DND-41 (cell line): Measurements from ENCODE around the gene CHAC1.
A peak's percentile ranks its signal among the peaks of the same experiment; 100 is the strongest.

Experiments
- ATAC-seq: fragments of 200-7000 bp; cut with Tn5 transposase; 3 replicates; pipeline ENCODE4 v1.9.1; 2021; ENCODE audit warnings: low read depth; ENCODE audit not compliant: insufficient read depth
- DNase-seq: peaks from one replicate; pipeline ENCODE4 v3.0.0-alpha.2; 2020
- H2AFZ ChIP-seq: 2 replicates; pipeline ENCODE4 v1.6.0; 2012; ENCODE audit warnings: low read depth, low read length
- H3K27ac ChIP-seq: 2 replicates; pipeline ENCODE4 v1.5.1; 2012; ENCODE audit warnings: low read length, inconsistent platforms
- H3K27me3 ChIP-seq: fragments of 200-600 bp; sonication (generic); 2 replicates; pipeline ENCODE4 v1.6.0; 2012; ENCODE audit warnings: low read length, mild to moderate bottlenecking, inconsistent platforms; ENCODE audit not compliant: insufficient read depth, poor library complexity
- H3K36me3 ChIP-seq: 2 replicates; pipeline ENCODE4 v1.5.1; 2012; ENCODE audit warnings: low read length, inconsistent platforms; ENCODE audit not compliant: insufficient read depth
- H3K4me1 ChIP-seq: 2 replicates; pipeline ENCODE4 v1.5.1; 2012; ENCODE audit warnings: mild to moderate bottlenecking, low read length; ENCODE audit not compliant: insufficient read depth
- H3K4me2 ChIP-seq: 2 replicates; pipeline ENCODE4 v1.6.0; 2012; ENCODE audit warnings: mild to moderate bottlenecking, moderate library complexity, low read length, inconsistent platforms; ENCODE audit not compliant: insufficient read depth
- H3K4me3 ChIP-seq, 2 experiments: fragments of 200-600 bp in 1 of 2; shearing (Covaris generic) in 1 of 2; 2 replicates each; pipeline ENCODE4 v1.5.1; 2012 to 2016; ENCODE audit warnings: inconsistent platforms in 2 of 2, low read length in 2 of 2, mild to moderate bottlenecking in 2 of 2, low read depth in 1 of 2, moderate library complexity in 1 of 2
- H3K79me2 ChIP-seq: 2 replicates; pipeline ENCODE4 v1.6.0; 2012; ENCODE audit warnings: low read length, inconsistent platforms; ENCODE audit not compliant: insufficient read depth
- H3K9ac ChIP-seq: 2 replicates; pipeline ENCODE4 v1.6.0; 2012; ENCODE audit warnings: low read depth, mild to moderate bottlenecking, inconsistent platforms, low read length, moderate library complexity
- H3K9me3 ChIP-seq: 2 replicates; pipeline ENCODE4 v1.5.1; 2012; ENCODE audit warnings: low read length, moderate library complexity, mild to moderate bottlenecking, inconsistent platforms; ENCODE audit not compliant: insufficient read depth, severe bottlenecking
- H4K20me1 ChIP-seq: 2 replicates; pipeline ENCODE4 v1.6.0; 2012; ENCODE audit warnings: low read length; ENCODE audit not compliant: insufficient read depth
- CTCF ChIP-seq: IDR thresholded peaks from 2 replicates; pipeline ENCODE4 v1.5.1; 2012; ENCODE audit warnings: borderline replicate concordance, low read length, moderate library complexity, mild to moderate bottlenecking; ENCODE audit not compliant: poor library complexity, severe bottlenecking; ENCODE audit errors: extremely low read depth
- EZH2 ChIP-seq: IDR thresholded peaks from 3 replicates; pipeline ENCODE4 v1.6.1; 2012; ENCODE audit warnings: borderline replicate concordance, low read depth, mild to moderate bottlenecking, moderate library complexity, low read length, inconsistent platforms; ENCODE audit not compliant: severe bottlenecking

Gene CHAC1

GRCh38 chr15:40906991-40907802, 46.1 kb upstream of the CHAC1 start:
- Histone ChIP-seq H2AFZ (peak overlapping the region; percentile 74), H3K4me1 (peaks cover 14% of the 10 kb centered on the region), H3K9me3 (no peaks in the 10 kb centered on the region), H3K4me3 (peak overlapping the region in 1 of 2 experiments; percentile 57; a peak in 2 of 4 replicates), H3K79me2 (no peaks in the 10 kb centered on the region), H3K4me2 (peak overlapping the region; percentile 88), H3K27ac (no peak overlapping the region), H3K27me3 (no peaks in the 10 kb centered on the region), H4K20me1 (peaks cover 25% of the 10 kb centered on the region), H3K36me3 (peaks cover 21% of the 10 kb centered on the region), H3K9ac (peak overlapping the region; percentile 56)
- DNase-seq: peak; percentile 60
- TF ChIP-seq CTCF: no peak
- TF ChIP-seq EZH2: no peak
- peak; percentile 25 for ATAC-seq

GRCh38 chr15:40908095-40908494, 45.2 kb upstream of the CHAC1 start:
- H3K27ac ChIP-seq: no peak overlapping the region
- H3K4me2 ChIP-seq: no peak overlapping the region
- no peak overlapping the region for H2AFZ ChIP-seq
- no peaks in the 10 kb centered on the region for H3K9me3 ChIP-seq
- DNase-seq (no peak), ATAC-seq (no peak)
- no peak overlapping the region for H3K4me3 ChIP-seq
- H3K36me3 ChIP-seq: peaks cover 13% of the 10 kb centered on the region
- no peaks in the 10 kb centered on the region for H3K79me2 ChIP-seq
- H3K9ac ChIP-seq: no peak overlapping the region
- H4K20me1 ChIP-seq: peaks cover 19% of the 10 kb centered on the region
- peaks cover 14% of the 10 kb centered on the region for H3K4me1 ChIP-seq
- H3K27me3 ChIP-seq: no peaks in the 10 kb centered on the region
- no peak for TF ChIP-seq CTCF
- no peak for TF ChIP-seq EZH2

GRCh38 chr15:40909662-40910630, 43.3 kb upstream of the CHAC1 start:
- H3K4me2 ChIP-seq: no peak overlapping the region

More at GRCh38 chr15:40909662-40910630, 43.3 kb upstream of the CHAC1 start:
- Histone ChIP-seq H3K4me3 (no peak overlapping the region), H3K27me3 (no peaks in the 10 kb centered on the region), H3K4me1 (peaks cover 14% of the 10 kb centered on the region), H3K36me3 (peaks cover under 1% of the 10 kb centered on the region; the same call in 1 of the 2 replicates), H3K9me3 (no peaks in the 10 kb centered on the region), H2AFZ (no peak overlapping the region), H3K9ac (no peak overlapping the region), H4K20me1 (peaks cover 6% of the 10 kb centered on the region; the same call in 1 of the 2 replicates), H3K27ac (no peak overlapping the region), H3K79me2 (no peaks in the 10 kb centered on the region)
- no peak for TF ChIP-seq EZH2
- TF ChIP-seq CTCF: no peak
- ATAC-seq (no peak), DNase-seq (no peak)
